ENCODE measurements around the gene COQ10B. TPM values are rescaled to one million over a fixed set of nuclear protein-coding genes. Genes with fewer than 3 reads are reported as not detected.
A peak's percentile ranks its signal among the peaks of the same experiment; 100 is the strongest.

COQ10B gene
- total RNA-seq, 1 donor from 2014 or later, result 12.7 TPM

- H3K27me3 Mint-ChIP-seq, result no peaks in the 10 kb centered on the region
- no peak for TF ChIP-seq CTCF (conservative IDR thresholded peaks at IDR 0.05)
These were observed 50.6 kb downstream of the COQ10B start for GRCh38 chr2:197504000-197504399.

GRCh38 chr2:197504512-197504911, 51.2 kb downstream of the COQ10B start:
- Mint-ChIP-seq H3K9me3 (no peaks in the 10 kb centered on the region), H3K4me3 (no peak overlapping the region), H3K27ac (no peak overlapping the region), H3K36me3 (peaks cover 19% of the 10 kb centered on the region), H3K4me1 (ENCODE audit: unreplicated experiment) (peaks cover 10% of the 10 kb centered on the region), H3K27me3 (no peaks in the 10 kb centered on the region)
- DNase-seq (ENCODE audit: extremely low spot score, unreplicated experiment), result no peak
- no peak for TF ChIP-seq CTCF (conservative IDR thresholded peaks at IDR 0.05)

More at GRCh38 chr2:197504000-197504399, 50.6 kb downstream of the COQ10B start:
- Mint-ChIP-seq H3K4me3 (no peak overlapping the region), H3K9me3 (no peaks in the 10 kb centered on the region), H3K4me1 (ENCODE audit: unreplicated experiment) (peaks cover 10% of the 10 kb centered on the region), H3K27ac (no peak overlapping the region), H3K36me3 (peaks cover 19% of the 10 kb centered on the region)
- DNase-seq (ENCODE audit: extremely low spot score, unreplicated experiment), result no peak

- Mint-ChIP-seq H3K27ac (no peak overlapping the region), H3K9me3 (no peaks in the 10 kb centered on the region)
These were observed 53.3 kb downstream of the COQ10B start for GRCh38 chr2:197506658-197507057.

GRCh38 chr2:197513915-197514314, 60.6 kb downstream of the COQ10B start:
- no peak for TF ChIP-seq CTCF (conservative IDR thresholded peaks at IDR 0.05)
- H3K27ac Mint-ChIP-seq, result no peak overlapping the region
- no peaks in the 10 kb centered on the region for H3K27me3 Mint-ChIP-seq
- H3K4me1 Mint-ChIP-seq (ENCODE audit: unreplicated experiment), result peaks cover 18% of the 10 kb centered on the region
- no peaks in the 10 kb centered on the region for H3K9me3 Mint-ChIP-seq
- H3K4me3 Mint-ChIP-seq, result no peak overlapping the region
- H3K36me3 Mint-ChIP-seq, result no peaks in the 10 kb centered on the region
- no peak for DNase-seq (ENCODE audit: extremely low spot score, unreplicated experiment)

More at GRCh38 chr2:197506658-197507057, 53.3 kb downstream of the COQ10B start:
- no peaks in the 10 kb centered on the region for H3K27me3 Mint-ChIP-seq
- peaks cover 13% of the 10 kb centered on the region for H3K36me3 Mint-ChIP-seq
- peaks cover 8% of the 10 kb centered on the region for H3K4me1 Mint-ChIP-seq (ENCODE audit: unreplicated experiment)
- no peak overlapping the region for H3K4me3 Mint-ChIP-seq
- DNase-seq (ENCODE audit: extremely low spot score, unreplicated experiment), result no peak
- TF ChIP-seq CTCF (conservative IDR thresholded peaks at IDR 0.05), result no peak

GRCh38 chr2:197514754-197515153, 61.4 kb downstream of the COQ10B start:
- peak overlapping the region; percentile 84 for H3K27ac Mint-ChIP-seq
- H3K4me1 Mint-ChIP-seq (ENCODE audit: unreplicated experiment), result peaks cover 18% of the 10 kb centered on the region
- no peak for DNase-seq (ENCODE audit: extremely low spot score, unreplicated experiment)
- H3K4me3 Mint-ChIP-seq, result peak overlapping the region; percentile 97
- no peaks in the 10 kb centered on the region for H3K27me3 Mint-ChIP-seq
- TF ChIP-seq CTCF (conservative IDR thresholded peaks at IDR 0.05), result no peak
- H3K9me3 Mint-ChIP-seq, result no peaks in the 10 kb centered on the region
- peaks cover 4% of the 10 kb centered on the region for H3K36me3 Mint-ChIP-seq

GRCh38 chr2:197515315-197515738, 62.0 kb downstream of the COQ10B start:
- Mint-ChIP-seq H3K27me3 (no peaks in the 10 kb centered on the region), H3K9me3 (peaks cover 1% of the 10 kb centered on the region), H3K4me1 (ENCODE audit: unreplicated experiment) (peaks cover 18% of the 10 kb centered on the region), H3K36me3 (peaks cover 6% of the 10 kb centered on the region), H3K4me3 (peak overlapping the region; percentile 97), H3K27ac (peak overlapping the region; percentile 84)
- TF ChIP-seq CTCF (conservative IDR thresholded peaks at IDR 0.05), result no peak
- no peak for DNase-seq (ENCODE audit: extremely low spot score, unreplicated experiment)

All from type B pancreatic cell (in vitro differentiated cells).